Lower leg skin (tissue), 3 donors: ENCODE results near the gene FBXW10.
"Not testable (repeated sequence)": the region's sequence is repeated elsewhere in the genome, so short reads cannot be mapped to it uniquely, and the experiment has no call there.

Experiments used
- CTCF ChIP-seq, 3 donors: fragments of 450-650 bp; IDR thresholded peaks; one replicate each; pipeline ENCODE4 v1.5.1; 2016; ENCODE audit warnings: antibody characterized with exemption in 3 of 3, mild to moderate bottlenecking in 3 of 3, moderate library complexity in 2 of 3
- POLR2A ChIP-seq, 2 donors: fragments of 450-650 bp; IDR thresholded peaks; one replicate each; pipeline ENCODE4 v1.6.1; 2016 to 2017; ENCODE audit warnings: antibody characterized with exemption in 2 of 2, mild to moderate bottlenecking in 1 of 2, moderate library complexity in 1 of 2

GRCh38 chr17:18719428-18720110 lies 24.3 kb upstream of the FBXW10 start:
- not testable (repeated sequence) for TF ChIP-seq POLR2A, CTCF (IDR thresholded peaks at IDR 0.05)
